ENCODE data around the gene TESK2.

- TF ChIP-seq POLR2AphosphoS5 (IDR thresholded peaks at IDR 0.05; ENCODE audit: borderline replicate concordance, low read depth, low read length) (peak; percentile 100), EZH2 (IDR thresholded peaks at IDR 0.05) (no peak), FOXP2 (optimal IDR thresholded peaks at IDR 0.05; ENCODE audit: control extremely low read depth, extremely low read length, insufficient read depth) (peak; percentile 72)
These were observed 30.7 kb upstream of the TESK2 start, which contains the start of gene PRDX1 for GRCh38 chr1:45521413-45522323.
